ENCODE results near the gene ADK. TPM values are rescaled to one million over a fixed set of nuclear protein-coding genes. Genes with fewer than 3 reads are reported as not detected.

The ADK gene
- total and polyA plus RNA-seq, 2 of the 4 experiments (the other 2 are of a cell fraction): 30.6 to 40.9 TPM

DNA sequence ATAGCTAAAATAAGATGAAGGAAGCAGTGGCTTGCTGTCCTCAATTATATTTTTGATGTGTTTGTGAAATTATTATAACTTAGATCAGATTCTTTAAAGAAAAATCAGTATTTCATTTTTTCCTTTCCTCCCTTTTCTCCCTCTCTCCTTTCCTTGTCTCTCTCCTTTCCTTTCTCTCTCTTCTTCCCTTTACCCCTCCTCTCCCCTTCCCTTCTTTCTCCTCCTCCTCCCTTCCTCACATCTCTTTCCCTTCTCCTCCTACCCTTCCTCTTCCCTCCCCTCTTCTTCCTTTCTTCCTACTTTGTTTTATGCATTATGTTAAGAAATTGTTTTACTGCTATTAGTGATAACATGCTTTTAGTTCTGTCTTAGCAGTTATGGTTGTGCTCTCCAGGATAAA, 171.5 kb downstream of the ADK start:
- no peak overlapping the region for H3K4me2 ChIP-seq (ENCODE audit: low read depth, low read length)
- no peak overlapping the region for H2AK9ac ChIP-seq (replicated peaks; ENCODE audit: low read depth, low read length, poor library complexity)
- no TSS peak for BruUV-seq (replicated peaks)
- dilution Hi-C loops (cut with HindIII; ENCODE audit: low sequenced_read_pairs, unreplicated experiment) (no loop called here), in situ Hi-C loops (cut with MboI; ENCODE audit: low sequenced_read_pairs) (no loop called here), intact Hi-C loops (cut with micrococcal nuclease) (loop anchor here (5.0 kb wide), 1 partner anchor 55 kb away; no protein-coding TSS in a partner anchor)
- H4K5ac ChIP-seq (ENCODE audit: low read depth, low read length): no peak overlapping the region
- ChIA-PET POLR2A (ENCODE audit: unreplicated experiment) (no interaction called here), CTCF (interaction anchor here (0.6 kb wide), 1 partner anchor 413 kb away, joined by 5 read pairs; no protein-coding TSS in a partner anchor)
- H4K91ac ChIP-seq (ENCODE audit: insufficient read depth, low read depth, low read length): no peak overlapping the region
- 0 out of 2 replicates have a peak, but pooled peaks cover 1% of the 10 kb centered on the region for H3K36me3 ChIP-seq (ENCODE audit: control insufficient read depth, insufficient read depth, low read length)
- H3K27me3 ChIP-seq (ENCODE audit: control insufficient read depth, insufficient read depth, low read length): no peaks in the 10 kb centered on the region
- no peak overlapping the region for H4K8ac ChIP-seq (ENCODE audit: low read depth in 2 of 2, low read length in 2 of 2)
- H3K56ac ChIP-seq (ENCODE audit: extremely low read depth, insufficient read depth, low read length): no peak overlapping the region
- H3K79me1 ChIP-seq (ENCODE audit: low read depth in 1 of 2, low read length in 2 of 2): peaks cover 3 to 5% of the 10 kb centered on the region in 2 experiments; a peak in 3 of 4 replicates
- H3K23ac ChIP-seq (ENCODE audit: low read depth, low read length): no peak overlapping the region
- DNase-seq (no peak), ATAC-seq (ENCODE audit: low read depth) (no peak)
- H2BK120ac ChIP-seq (ENCODE audit: low read depth, low read length): no peak overlapping the region
- H3K4me3 ChIP-seq (ENCODE audit: insufficient read depth, low read depth, low read length): no peak overlapping the region
- H2AK5ac ChIP-seq (ENCODE audit: low read depth, low read length): no peak overlapping the region
- no peaks in the 10 kb centered on the region for H4K20me1 ChIP-seq (ENCODE audit: insufficient read depth, low read length)
- no peaks in the 10 kb centered on the region for H3K9me3 ChIP-seq (ENCODE audit: control insufficient read depth, insufficient read depth, low read length)
- 0 out of 2 replicates have a peak, but pooled peaks cover 2% of the 10 kb centered on the region for H3K9me1 ChIP-seq (ENCODE audit: insufficient read depth, low read length)
- TF ChIP-seq BHLHE40 (IDR thresholded peaks at IDR 0.05; ENCODE audit: low read depth, low read length) (no peak), CTCF (conservative IDR thresholded peaks at IDR 0.05; ENCODE audit: low read depth, low read length) (no peak), RCOR1 (IDR thresholded peaks at IDR 0.05; ENCODE audit: insufficient replicate concordance, low read length) (no peak), CEBPB (IDR thresholded peaks at IDR 0.05; ENCODE audit: low read depth, low read length) (no peak), SMC3 (IDR thresholded peaks at IDR 0.05; ENCODE audit: low read depth, low read length) (no peak), MAZ (IDR thresholded peaks at IDR 0.05; ENCODE audit: borderline replicate concordance, low read depth, low read length) (no peak), MAFK (IDR thresholded peaks at IDR 0.05; ENCODE audit: low read depth, low read length) (no peak), MXI1 (IDR thresholded peaks at IDR 0.05; ENCODE audit: borderline replicate concordance, low read depth, low read length) (no peak), NFE2L2 (IDR thresholded peaks at IDR 0.05; ENCODE audit: low read depth, low read length) (no peak), RAD21 (IDR thresholded peaks at IDR 0.05; ENCODE audit: low read length) (no peak), POLR2A (IDR thresholded peaks at IDR 0.05; ENCODE audit: low read depth, low read length) (no peak), RFX5 (IDR thresholded peaks at IDR 0.05; ENCODE audit: low read depth, low read length) (no peak), FOS (IDR thresholded peaks at IDR 0.05; ENCODE audit: low read depth, low read length) (no peak), CHD1 (IDR thresholded peaks at IDR 0.05; ENCODE audit: low read depth, low read length) (no peak)
- TF ChIP-seq, protein P1, sequence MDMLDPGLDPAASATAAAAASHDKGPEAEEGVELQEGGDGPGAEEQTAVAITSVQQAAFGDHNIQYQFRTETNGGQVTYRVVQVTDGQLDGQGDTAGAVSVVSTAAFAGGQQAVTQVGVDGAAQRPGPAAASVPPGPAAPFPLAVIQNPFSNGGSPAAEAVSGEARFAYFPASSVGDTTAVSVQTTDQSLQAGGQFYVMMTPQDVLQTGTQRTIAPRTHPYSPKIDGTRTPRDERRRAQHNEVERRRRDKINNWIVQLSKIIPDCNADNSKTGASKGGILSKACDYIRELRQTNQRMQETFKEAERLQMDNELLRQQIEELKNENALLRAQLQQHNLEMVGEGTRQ (IDR thresholded peaks at IDR 0.05; ENCODE audit: low read depth, low read length): no peak
- TF ChIP-seq, protein P2, sequence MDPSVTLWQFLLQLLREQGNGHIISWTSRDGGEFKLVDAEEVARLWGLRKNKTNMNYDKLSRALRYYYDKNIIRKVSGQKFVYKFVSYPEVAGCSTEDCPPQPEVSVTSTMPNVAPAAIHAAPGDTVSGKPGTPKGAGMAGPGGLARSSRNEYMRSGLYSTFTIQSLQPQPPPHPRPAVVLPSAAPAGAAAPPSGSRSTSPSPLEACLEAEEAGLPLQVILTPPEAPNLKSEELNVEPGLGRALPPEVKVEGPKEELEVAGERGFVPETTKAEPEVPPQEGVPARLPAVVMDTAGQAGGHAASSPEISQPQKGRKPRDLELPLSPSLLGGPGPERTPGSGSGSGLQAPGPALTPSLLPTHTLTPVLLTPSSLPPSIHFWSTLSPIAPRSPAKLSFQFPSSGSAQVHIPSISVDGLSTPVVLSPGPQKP (IDR thresholded peaks at IDR 0.05; ENCODE audit: borderline replicate concordance, low read depth, low read length): no peak
- no peak overlapping the region for H3K18ac ChIP-seq (ENCODE audit: low read depth, low read length)
- H2BK5ac ChIP-seq (ENCODE audit: low read depth, low read length, poor library complexity, severe bottlenecking): no peak overlapping the region
- H2AFZ ChIP-seq (replicated peaks; ENCODE audit: low read length, poor library complexity): no peak overlapping the region
- no peak overlapping the region for H2BK15ac ChIP-seq (ENCODE audit: low read depth, low read length)
- H2BK20ac ChIP-seq (ENCODE audit: low read depth, low read length): no peak overlapping the region
- H3K4me1 ChIP-seq (ENCODE audit: control insufficient read depth, insufficient read depth, low read length): no peaks in the 10 kb centered on the region
- H3K14ac ChIP-seq (replicated peaks; ENCODE audit: low read depth, low read length): no peak overlapping the region
- H3K27ac ChIP-seq (ENCODE audit: insufficient read depth, low read length): no peak overlapping the region
- H3K9ac ChIP-seq (ENCODE audit: low read depth, low read length): no peak overlapping the region
- H3K4ac ChIP-seq (ENCODE audit: low read depth, low read length): no peak overlapping the region

Measured in IMR-90 (cell line).